ENCODE data around the gene SIM1. TPM values are rescaled to one million over a fixed set of nuclear protein-coding genes. Genes with fewer than 3 reads are reported as not detected.

SIM1 gene
- total RNA-seq, 1 experiment from 2014 or later = not detected

DNA sequence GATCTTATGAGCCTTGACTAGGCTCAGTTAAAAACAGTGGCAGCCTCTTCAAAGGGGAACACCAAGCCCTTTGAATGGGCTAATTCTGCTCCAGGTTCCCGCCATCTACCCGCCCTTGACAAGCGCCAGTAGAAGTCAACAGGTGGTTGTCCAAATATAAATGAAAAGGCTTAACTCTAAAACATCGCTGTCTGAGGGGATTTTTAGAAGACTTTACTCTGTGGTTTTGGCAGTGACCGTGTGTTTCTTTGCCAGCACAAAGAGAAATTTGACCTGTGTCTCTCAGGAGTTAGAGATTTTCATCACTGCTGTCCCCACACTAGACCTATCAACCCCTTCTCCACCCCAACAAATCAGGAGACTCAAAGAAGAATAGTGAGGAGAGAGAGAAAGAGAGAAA, 19.8 kb upstream of the SIM1 start:
- no peaks in the 10 kb centered on the region for H3K4me1 ChIP-seq (ENCODE audit: control insufficient read depth in 1 of 2, insufficient read depth in 2 of 2, low read length in 2 of 2)
- H3K27ac ChIP-seq (ENCODE audit: low read depth, low read length) = no peak overlapping the region
- no TSS peak for BruUV-seq (replicated peaks)
- H3K4me3 ChIP-seq (replicated peaks in 1 of 2; ENCODE audit: low read depth in 1 of 2, low read length in 2 of 2) = no peak overlapping the region
- no peaks in the 10 kb centered on the region for H3K9me2 ChIP-seq (ENCODE audit: insufficient read depth)
- no peaks in the 10 kb centered on the region for H4K20me1 ChIP-seq (ENCODE audit: insufficient read depth)
- H3K4me2 ChIP-seq (ENCODE audit: low read length) = no peak overlapping the region
- POLR2A ChIA-PET = no interaction called here
- H3K79me2 ChIP-seq (ENCODE audit: insufficient read depth, low read length) = no peaks in the 10 kb centered on the region
- no peak overlapping the region for H2AFZ ChIP-seq (ENCODE audit: low read depth, low read length, poor library complexity, severe bottlenecking)
- ATAC-seq (no peak), DNase-seq (ENCODE audit: low read depth, low spot score) (no peak)
- CTCF ChIA-PET = no interaction called here
- H3K9me3 ChIP-seq (ENCODE audit: control insufficient read depth in 1 of 2, insufficient read depth in 1 of 2, low read depth in 1 of 2, low read length in 2 of 2) = no peaks in the 10 kb centered on the region
- H3K27me3 ChIP-seq (ENCODE audit: insufficient read depth, low read length) = no peaks in the 10 kb centered on the region
- TF ChIP-seq, protein P1, sequence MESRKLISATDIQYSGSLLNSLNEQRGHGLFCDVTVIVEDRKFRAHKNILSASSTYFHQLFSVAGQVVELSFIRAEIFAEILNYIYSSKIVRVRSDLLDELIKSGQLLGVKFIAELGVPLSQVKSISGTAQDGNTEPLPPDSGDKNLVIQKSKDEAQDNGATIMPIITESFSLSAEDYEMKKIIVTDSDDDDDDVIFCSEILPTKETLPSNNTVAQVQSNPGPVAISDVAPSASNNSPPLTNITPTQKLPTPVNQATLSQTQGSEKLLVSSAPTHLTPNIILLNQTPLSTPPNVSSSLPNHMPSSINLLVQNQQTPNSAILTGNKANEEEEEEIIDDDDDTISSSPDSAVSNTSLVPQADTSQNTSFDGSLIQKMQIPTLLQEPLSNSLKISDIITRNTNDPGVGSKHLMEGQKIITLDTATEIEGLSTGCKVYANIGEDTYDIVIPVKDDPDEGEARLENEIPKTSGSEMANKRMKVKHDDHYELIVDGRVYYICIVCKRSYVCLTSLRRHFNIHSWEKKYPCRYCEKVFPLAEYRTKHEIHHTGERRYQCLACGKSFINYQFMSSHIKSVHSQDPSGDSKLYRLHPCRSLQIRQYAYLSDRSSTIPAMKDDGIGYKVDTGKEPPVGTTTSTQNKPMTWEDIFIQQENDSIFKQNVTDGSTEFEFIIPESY (IDR thresholded peaks at IDR 0.05; ENCODE audit: extremely low read depth, insufficient replicate concordance, low read length) = no peak
- TF ChIP-seq EZH2phosphoT487 (IDR thresholded peaks at IDR 0.05; ENCODE audit: borderline replicate concordance) (no peak), TCF7L2 (IDR thresholded peaks at IDR 0.05; ENCODE audit: borderline replicate concordance, extremely low read depth, insufficient read depth, insufficient read length) (no peak), RAD21 (IDR thresholded peaks at IDR 0.05; ENCODE audit: low read depth) (no peak), EGR1 (IDR thresholded peaks at IDR 0.05; ENCODE audit: low read depth) (no peak), CEBPB (IDR thresholded peaks at IDR 0.05; ENCODE audit: low read depth) (no peak), POLR2AphosphoS5 (IDR thresholded peaks at IDR 0.05; ENCODE audit: low read depth, low read length) (no peak), SRF (IDR thresholded peaks at IDR 0.05; ENCODE audit: low read depth) (no peak), POLR2A (IDR thresholded peaks at IDR 0.05; ENCODE audit: borderline replicate concordance, extremely low read depth, insufficient read depth, insufficient read length) (no peak), ELF1 (IDR thresholded peaks at IDR 0.05; ENCODE audit: borderline replicate concordance, low read depth) (no peak), JUND (IDR thresholded peaks at IDR 0.05) (no peak), CBX3 (IDR thresholded peaks at IDR 0.05; ENCODE audit: low read depth) (no peak), FOSL1 (IDR thresholded peaks at IDR 0.05; ENCODE audit: low read depth) (no peak)
- TF ChIP-seq, protein P2, sequence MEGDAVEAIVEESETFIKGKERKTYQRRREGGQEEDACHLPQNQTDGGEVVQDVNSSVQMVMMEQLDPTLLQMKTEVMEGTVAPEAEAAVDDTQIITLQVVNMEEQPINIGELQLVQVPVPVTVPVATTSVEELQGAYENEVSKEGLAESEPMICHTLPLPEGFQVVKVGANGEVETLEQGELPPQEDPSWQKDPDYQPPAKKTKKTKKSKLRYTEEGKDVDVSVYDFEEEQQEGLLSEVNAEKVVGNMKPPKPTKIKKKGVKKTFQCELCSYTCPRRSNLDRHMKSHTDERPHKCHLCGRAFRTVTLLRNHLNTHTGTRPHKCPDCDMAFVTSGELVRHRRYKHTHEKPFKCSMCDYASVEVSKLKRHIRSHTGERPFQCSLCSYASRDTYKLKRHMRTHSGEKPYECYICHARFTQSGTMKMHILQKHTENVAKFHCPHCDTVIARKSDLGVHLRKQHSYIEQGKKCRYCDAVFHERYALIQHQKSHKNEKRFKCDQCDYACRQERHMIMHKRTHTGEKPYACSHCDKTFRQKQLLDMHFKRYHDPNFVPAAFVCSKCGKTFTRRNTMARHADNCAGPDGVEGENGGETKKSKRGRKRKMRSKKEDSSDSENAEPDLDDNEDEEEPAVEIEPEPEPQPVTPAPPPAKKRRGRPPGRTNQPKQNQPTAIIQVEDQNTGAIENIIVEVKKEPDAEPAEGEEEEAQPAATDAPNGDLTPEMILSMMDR (IDR thresholded peaks at IDR 0.05 in 2 of 3, conservative IDR thresholded peaks at IDR 0.05 in 1 of 3; ENCODE audit: borderline replicate concordance in 1 of 3, insufficient read depth in 1 of 3, low read depth in 2 of 3, low read length in 2 of 3) = no peak
- TF ChIP-seq, protein P3, sequence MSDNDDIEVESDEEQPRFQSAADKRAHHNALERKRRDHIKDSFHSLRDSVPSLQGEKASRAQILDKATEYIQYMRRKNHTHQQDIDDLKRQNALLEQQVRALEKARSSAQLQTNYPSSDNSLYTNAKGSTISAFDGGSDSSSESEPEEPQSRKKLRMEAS (IDR thresholded peaks at IDR 0.05) = no peak
- intact Hi-C loops (cut with micrococcal nuclease) = no loop called here
- RAD21 ChIA-PET (ENCODE audit: low non-redundant PET in 1 of 2, low total read pairs in 2 of 2, uncharacterized antibody in 2 of 2, unreplicated experiment in 2 of 2) = no interaction called here
- H3K9ac ChIP-seq (ENCODE audit: low read length) = no peak overlapping the region
- H3K36me3 ChIP-seq (ENCODE audit: control insufficient read depth in 1 of 2, insufficient read depth in 2 of 2, low read length in 2 of 2) = no peaks in the 10 kb centered on the region
